Stimulated activated naive CD8-positive, alpha-beta T cell treated with anti-CD3 and anti-CD28 coated beads, Interleukin-15, amount 100 ng/mL, for 72 hours (primary cell): Measurements from ENCODE around the gene ERAL1.
"Not testable (repeated sequence)": the region's sequence is repeated elsewhere in the genome, so short reads cannot be mapped to it uniquely, and the experiment has no call there.

Experiments
- ATAC-seq: fragments of 150-1000 bp; cut with Tn5 transposase; 2 replicates; pipeline ENCODE4 v1.10.0; 2021; ENCODE audit warnings: mild to moderate bottlenecking, moderate library complexity
- DNase-seq, 2 donors: peaks; one replicate each; pipeline ENCODE4 v3.0.0; 2021 to 2022
- H3K27ac Mint-ChIP-seq, 2 donors: one replicate each; pipeline ENCODE4 v1.8.0; 2022; ENCODE audit warnings: mild to moderate bottlenecking in 2 of 2, mixed read lengths in 2 of 2, moderate library complexity in 2 of 2
- H3K27me3 Mint-ChIP-seq: one replicate; pipeline ENCODE4 v1.8.0; 2022; ENCODE audit warnings: mixed read lengths
- H3K4me1 Mint-ChIP-seq: one replicate; pipeline ENCODE4 v1.8.0; 2022; ENCODE audit warnings: mild to moderate bottlenecking, mixed read lengths
- H3K4me3 Mint-ChIP-seq, 2 donors: one replicate each; pipeline ENCODE4 v1.8.0; 2022; ENCODE audit warnings: mild to moderate bottlenecking in 2 of 2, mixed read lengths in 2 of 2, moderate library complexity in 1 of 2
- H3K9me3 Mint-ChIP-seq, 2 donors: one replicate each; pipeline ENCODE4 v1.8.0; 2022; ENCODE audit warnings: mixed read lengths in 2 of 2

ERAL1 gene

DNA sequence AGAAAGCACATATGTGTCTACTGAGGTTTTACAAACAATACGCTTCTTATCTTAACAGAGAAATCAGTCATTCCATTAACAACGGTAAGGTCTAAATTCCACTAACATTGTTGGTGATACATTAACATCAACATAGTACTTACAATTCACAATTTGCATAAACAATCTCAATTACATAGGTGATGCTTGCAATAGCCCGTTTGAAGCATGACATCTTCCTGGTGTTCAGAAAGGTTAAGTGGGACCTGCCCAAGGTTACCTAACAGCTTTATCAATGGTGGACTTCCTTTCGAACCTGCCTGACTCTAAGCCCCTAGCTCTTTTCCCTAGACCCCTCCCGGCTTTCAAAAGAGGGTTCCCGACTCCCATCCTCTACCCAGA, 12.9 kb upstream of the ERAL1 start:
- Mint-ChIP-seq H3K9me3 (no peaks in the 10 kb centered on the region), H3K4me3 (peak overlapping the region; percentile 96 to 99), H3K27ac (peak overlapping the region; percentile 96 to 97), H3K4me1 (peaks cover 26% of the 10 kb centered on the region), H3K27me3 (no peaks in the 10 kb centered on the region)
- DNase-seq (no peak), ATAC-seq (peak; percentile 39)

GRCh38 chr17:28842282-28843012, 12.4 kb upstream of the ERAL1 start, which contains the start of gene FAM222B:
Gene FAM222B (minus strand): TSS chr17:28842790. CDS start chr17:28766667, 76,123 bp downstream.
- H3K4me1 Mint-ChIP-seq: peaks cover 26% of the 10 kb centered on the region
- H3K4me3 Mint-ChIP-seq: peak within 1 kb of the TSS; percentile 96 to 99
- ATAC-seq (peak; percentile 99), DNase-seq (peak; percentile 87 to 91)
- H3K27ac Mint-ChIP-seq: peak within 1 kb of the TSS; percentile 96 to 97
- no peaks in the 10 kb centered on the region for H3K27me3 Mint-ChIP-seq
- no peaks in the 10 kb centered on the region for H3K9me3 Mint-ChIP-seq

DNA sequence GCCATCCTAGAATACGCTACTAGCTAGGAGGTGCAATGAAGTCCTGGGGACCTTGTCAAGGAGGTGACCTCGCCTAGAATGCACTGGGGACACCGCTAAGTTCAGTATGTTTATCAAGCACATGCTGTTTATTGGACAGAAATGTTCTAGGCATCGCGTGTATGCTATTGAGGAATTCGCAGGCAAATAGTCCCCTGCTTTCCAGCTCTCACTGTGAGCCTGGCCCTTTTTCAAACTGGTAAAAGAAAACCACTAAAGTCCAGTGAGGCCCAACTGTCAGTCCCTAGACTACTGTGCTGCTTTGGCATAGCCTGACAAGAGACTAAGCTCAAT, 11.0 kb upstream of the ERAL1 start:
- ATAC-seq (no peak), DNase-seq (no peak)
- Mint-ChIP-seq H3K4me3 (peak overlapping the region; percentile 37 to 96), H3K4me1 (peaks cover 31% of the 10 kb centered on the region), H3K27me3 (no peaks in the 10 kb centered on the region), H3K9me3 (no peaks in the 10 kb centered on the region), H3K27ac (no peak overlapping the region)

- peaks cover 28% of the 10 kb centered on the region for H3K4me1 Mint-ChIP-seq
- no peaks in the 10 kb centered on the region for H3K9me3 Mint-ChIP-seq
- H3K4me3 Mint-ChIP-seq: no peak overlapping the region
- DNase-seq: no peak
- no peak overlapping the region for H3K27ac Mint-ChIP-seq
- H3K27me3 Mint-ChIP-seq: no peaks in the 10 kb centered on the region
- no peak for ATAC-seq
Observed at GRCh38 chr17:28846231-28846630, 8.6 kb upstream of the ERAL1 start.

- ATAC-seq: not testable (repeated sequence)
Observed at GRCh38 chr17:28846699-28847098, 8.1 kb upstream of the ERAL1 start.

GRCh38 chr17:28848667-28849066, 6.1 kb upstream of the ERAL1 start:
- DNase-seq: peak; percentile 52 to 62
- H3K4me3 Mint-ChIP-seq, H3K27ac Mint-ChIP-seq: not testable (repeated sequence)

More at GRCh38 chr17:28846699-28847098, 8.1 kb upstream of the ERAL1 start:
- H3K9me3 Mint-ChIP-seq, H3K27me3 Mint-ChIP-seq, DNase-seq, H3K27ac Mint-ChIP-seq, H3K4me3 Mint-ChIP-seq: not testable (repeated sequence)
- H3K4me1 Mint-ChIP-seq: peaks cover 25% of the 10 kb centered on the region

GRCh38 chr17:28849281-28849680, 5.5 kb upstream of the ERAL1 start:
- DNase-seq (peak in 1 of 2 donors; percentile 34), ATAC-seq (peak; percentile 85)
- Mint-ChIP-seq H3K4me3 (no peak overlapping the region), H3K4me1 (peaks cover 26% of the 10 kb centered on the region), H3K27ac (no peak overlapping the region), H3K27me3 (no peaks in the 10 kb centered on the region), H3K9me3 (no peaks in the 10 kb centered on the region)

More at GRCh38 chr17:28848667-28849066, 6.1 kb upstream of the ERAL1 start:
- not testable (repeated sequence) for H3K27me3 Mint-ChIP-seq, H3K9me3 Mint-ChIP-seq
- peaks cover 20% of the 10 kb centered on the region for H3K4me1 Mint-ChIP-seq
- peak; percentile 91 for ATAC-seq

- no peak overlapping the region for H3K27ac Mint-ChIP-seq
Observed at GRCh38 chr17:28853295-28853694, 1.5 kb upstream of the ERAL1 start.

DNA sequence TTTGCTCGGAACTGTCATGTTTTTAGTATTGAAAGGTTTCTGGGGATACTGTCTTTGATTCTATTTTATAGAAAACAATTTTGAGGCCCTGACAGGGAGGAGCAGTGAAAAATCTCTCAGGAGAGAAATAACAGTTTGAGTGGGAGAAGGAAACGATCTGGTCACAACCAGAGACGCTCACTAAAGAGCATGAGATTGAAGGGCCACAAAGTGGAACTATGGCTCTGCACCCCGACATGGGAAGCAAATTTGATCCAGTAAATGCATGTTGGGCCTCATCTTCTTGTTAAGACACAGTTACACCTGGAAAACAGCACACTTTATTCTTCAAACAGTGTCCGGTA, 492 bp downstream of the ERAL1 start:
- Mint-ChIP-seq H3K9me3 (no peaks in the 10 kb centered on the region), H3K27me3 (no peaks in the 10 kb centered on the region), H3K4me3 (peak overlapping the region; percentile 86 to 91), H3K27ac (peak overlapping the region; percentile 89 to 95), H3K4me1 (peaks cover 42% of the 10 kb centered on the region)
- ATAC-seq (no peak), DNase-seq (no peak)

More at GRCh38 chr17:28853295-28853694, 1.5 kb upstream of the ERAL1 start:
- Mint-ChIP-seq H3K4me3 (peak overlapping the region in 1 of 2 donors; percentile 91), H3K4me1 (peaks cover 54% of the 10 kb centered on the region), H3K27me3 (no peaks in the 10 kb centered on the region), H3K9me3 (no peaks in the 10 kb centered on the region)
- ATAC-seq (no peak), DNase-seq (no peak)

DNA sequence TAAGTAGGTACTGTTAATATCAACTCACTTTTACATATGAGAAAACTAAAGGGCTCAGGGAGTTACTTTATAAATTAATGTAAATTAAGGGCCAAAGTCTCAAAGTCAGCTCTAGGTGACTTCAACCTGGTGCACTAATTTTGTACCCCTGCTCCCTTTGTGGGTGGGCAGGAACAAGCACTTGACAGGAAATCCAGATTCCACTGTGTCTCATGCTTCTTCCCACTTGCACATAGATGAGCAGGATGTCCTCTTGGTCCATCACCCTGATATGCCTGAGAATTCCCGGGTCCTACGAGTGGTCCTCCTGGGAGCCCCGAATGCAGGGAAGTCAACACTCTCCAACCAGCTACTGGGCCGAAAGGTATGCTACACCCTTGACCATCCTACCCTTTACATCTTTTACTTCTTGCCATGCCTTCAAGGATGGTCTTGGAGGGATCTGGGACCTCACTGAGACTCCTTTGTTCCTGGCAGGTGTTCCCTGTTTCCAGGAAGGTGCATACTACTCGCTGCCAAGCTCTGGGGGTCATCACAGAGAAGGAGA, 1.3 kb downstream of the ERAL1 start:
- no peaks in the 10 kb centered on the region for H3K27me3 Mint-ChIP-seq
- H3K9me3 Mint-ChIP-seq: no peaks in the 10 kb centered on the region
- DNase-seq: no peak
- peaks cover 42% of the 10 kb centered on the region for H3K4me1 Mint-ChIP-seq
- H3K4me3 Mint-ChIP-seq: peak overlapping the region; percentile 58 to 91
- ATAC-seq: no peak
- peak overlapping the region in 1 of 2 donors; percentile 79 for H3K27ac Mint-ChIP-seq

- DNase-seq (no peak), ATAC-seq (peak; percentile 56)
- H3K27ac Mint-ChIP-seq: peak overlapping the region; percentile 75 to 93
- no peaks in the 10 kb centered on the region for H3K27me3 Mint-ChIP-seq
- peaks cover 42% of the 10 kb centered on the region for H3K4me1 Mint-ChIP-seq
- H3K4me3 Mint-ChIP-seq: peak overlapping the region in 1 of 2 donors; percentile 21
- no peaks in the 10 kb centered on the region for H3K9me3 Mint-ChIP-seq
Observed at GRCh38 chr17:28857905-28858800, 3.3 kb downstream of the ERAL1 start.

DNA sequence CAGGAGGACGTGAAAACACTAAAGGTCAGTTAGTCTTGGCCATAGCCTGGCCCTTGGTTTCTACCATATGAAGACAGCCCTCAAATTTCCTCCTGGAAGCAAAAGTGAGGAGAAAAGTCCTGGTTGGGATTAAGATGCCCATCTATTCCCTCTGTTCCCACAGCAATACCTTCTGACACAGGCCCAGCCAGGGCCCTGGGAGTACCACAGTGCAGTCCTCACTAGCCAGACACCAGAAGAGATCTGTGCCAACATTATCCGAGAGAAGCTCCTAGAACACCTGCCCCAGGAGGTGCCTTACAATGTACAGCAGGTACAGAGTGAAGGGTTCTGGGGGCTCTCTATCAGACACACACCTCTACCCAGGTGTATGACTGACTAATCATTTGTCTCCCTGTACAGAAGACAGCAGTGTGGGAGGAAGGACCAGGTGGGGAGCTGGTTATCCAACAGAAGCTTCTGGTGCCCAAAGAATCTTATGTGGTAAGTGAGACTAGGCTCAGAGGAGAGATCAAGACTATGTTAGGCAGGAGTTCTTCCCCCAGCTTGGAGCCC, 4.1 kb downstream of the ERAL1 start:
- H3K27me3 Mint-ChIP-seq: no peaks in the 10 kb centered on the region
- DNase-seq: no peak

GRCh38 chr17:28860363-28860808, 5.6 kb downstream of the ERAL1 start:
- Mint-ChIP-seq H3K27me3 (no peaks in the 10 kb centered on the region), H3K27ac (peak overlapping the region in 1 of 2 donors; percentile 83), H3K9me3 (no peaks in the 10 kb centered on the region), H3K4me1 (peaks cover 32% of the 10 kb centered on the region), H3K4me3 (no peak overlapping the region)
- no peak for DNase-seq
- ATAC-seq: no peak

More for the DNA sequence above, 4.1 kb downstream of the ERAL1 start:
- ATAC-seq: no peak
- no peaks in the 10 kb centered on the region for H3K9me3 Mint-ChIP-seq
- peak overlapping the region in 1 of 2 donors; percentile 93 for H3K27ac Mint-ChIP-seq
- H3K4me3 Mint-ChIP-seq: no peak overlapping the region
- H3K4me1 Mint-ChIP-seq: peaks cover 40% of the 10 kb centered on the region

GRCh38 chr17:28861393-28862203, 6.8 kb downstream of the ERAL1 start:
- Mint-ChIP-seq H3K4me3 (no peak overlapping the region), H3K9me3 (no peaks in the 10 kb centered on the region), H3K27ac (peak overlapping the region in 1 of 2 donors; percentile 52), H3K4me1 (peaks cover 24% of the 10 kb centered on the region), H3K27me3 (no peaks in the 10 kb centered on the region)
- ATAC-seq: no peak
- DNase-seq: no peak

GRCh38 chr17:28862561-28862960, 7.7 kb downstream of the ERAL1 start:
- Mint-ChIP-seq H3K4me3 (no peak overlapping the region), H3K4me1 (peaks cover 15% of the 10 kb centered on the region), H3K27me3 (no peaks in the 10 kb centered on the region), H3K9me3 (no peaks in the 10 kb centered on the region), H3K27ac (peak overlapping the region; percentile 10 to 59)
- ATAC-seq (no peak), DNase-seq (no peak)
